Neuronal stem cell (in vitro differentiated cells): ENCODE data around the gene GPHN.

Experiments
- DNase-seq: peaks from one replicate; pipeline ENCODE4 v3.0.0-alpha.2; 2013; ENCODE audit warnings: low spot score
- H2AFZ ChIP-seq: one replicate; pipeline ENCODE4 v1.6.1; 2013; ENCODE audit warnings: mild to moderate bottlenecking, low read length, inconsistent platforms
- H2AK5ac ChIP-seq: 2 replicates; pipeline ENCODE4 v1.6.1; 2013; ENCODE audit warnings: low read depth, mild to moderate bottlenecking, inconsistent platforms, low read length, moderate library complexity, mixed read lengths
- H2BK120ac ChIP-seq: 2 replicates; pipeline ENCODE4 v1.6.1; 2013; ENCODE audit warnings: low read depth, mild to moderate bottlenecking, inconsistent platforms, low read length, moderate library complexity, mixed read lengths
- H2BK12ac ChIP-seq: one replicate; pipeline ENCODE4 v1.6.1; 2013; ENCODE audit warnings: low read length, inconsistent platforms
- H2BK15ac ChIP-seq: 2 replicates; pipeline ENCODE4 v1.6.1; 2013; ENCODE audit warnings: mild to moderate bottlenecking, low read length, inconsistent platforms, mixed read lengths
- H2BK5ac ChIP-seq: one replicate; pipeline ENCODE4 v1.6.1; 2013; ENCODE audit warnings: inconsistent platforms, mild to moderate bottlenecking, low read length, moderate library complexity
- H3K14ac ChIP-seq: one replicate; pipeline ENCODE4 v1.6.1; 2013; ENCODE audit warnings: low read length, inconsistent platforms
- H3K18ac ChIP-seq: 2 replicates; pipeline ENCODE4 v1.6.1; 2013; ENCODE audit warnings: low read length, inconsistent platforms
- H3K23ac ChIP-seq: 2 replicates; pipeline ENCODE4 v1.6.1; 2013; ENCODE audit warnings: low read depth, mild to moderate bottlenecking, mixed read lengths, low read length, inconsistent platforms; ENCODE audit not compliant: poor library complexity
- H3K27ac ChIP-seq: replicated peaks from 3 replicates; pipeline ENCODE4 v1.5.1; 2013; ENCODE audit warnings: low read length, inconsistent platforms
- H3K27me3 ChIP-seq, 3 experiments: 2 replicates each; pipeline ENCODE4 v1.6.1; 2013; ENCODE audit warnings: low read length in 3 of 3, mild to moderate bottlenecking in 2 of 3, inconsistent platforms in 1 of 3, low read depth in 1 of 3, mixed read lengths in 1 of 3, moderate library complexity in 1 of 3; ENCODE audit not compliant: control insufficient read depth in 3 of 3, insufficient read depth in 3 of 3
- H3K36me3 ChIP-seq, 2 donors: replicated peaks in 1 of 2; 2 replicates each; pipeline ENCODE4 v1.6.1; 2013; ENCODE audit warnings: low read length in 2 of 2; ENCODE audit not compliant: control insufficient read depth in 2 of 2, insufficient read depth in 2 of 2
- H3K4ac ChIP-seq: 2 replicates; pipeline ENCODE4 v1.6.1; 2013; ENCODE audit warnings: inconsistent platforms, mild to moderate bottlenecking, low read length, moderate library complexity
- H3K4me1 ChIP-seq, 2 donors: 1 replicate in 1 of 2; 2 replicates in 1 of 2; pipeline ENCODE4 v1.6.1; 2013; ENCODE audit warnings: low read length in 2 of 2, low read depth in 1 of 2; ENCODE audit not compliant: control insufficient read depth in 2 of 2, insufficient read depth in 1 of 2
- H3K4me2 ChIP-seq: one replicate; pipeline ENCODE4 v1.6.1; 2013; ENCODE audit warnings: mild to moderate bottlenecking, low read length, inconsistent platforms; ENCODE audit not compliant: insufficient read depth, poor library complexity, severe bottlenecking
- H3K4me3 ChIP-seq, 2 donors: 2 replicates each; pipeline ENCODE4 v1.5.1; 2013; ENCODE audit warnings: low read length in 2 of 2, mild to moderate bottlenecking in 2 of 2, inconsistent platforms in 1 of 2, moderate library complexity in 1 of 2
- H3K79me1 ChIP-seq: one replicate; pipeline ENCODE4 v1.6.1; 2013; ENCODE audit warnings: low read depth, mild to moderate bottlenecking, inconsistent platforms, low read length, moderate library complexity
- H3K9ac ChIP-seq: one replicate; pipeline ENCODE4 v1.6.1; 2013; ENCODE audit warnings: mild to moderate bottlenecking, low read depth, low read length, inconsistent platforms; ENCODE audit not compliant: poor library complexity
- H3K9me3 ChIP-seq, 2 donors: replicated peaks in 1 of 2; 2 replicates each; pipeline versions ENCODE3 to v1.6.1; 2013; ENCODE audit warnings: low read length in 2 of 2, mild to moderate bottlenecking in 2 of 2, inconsistent platforms in 1 of 2, low read depth in 1 of 2, mixed read lengths in 1 of 2, moderate library complexity in 1 of 2; ENCODE audit not compliant: control insufficient read depth in 2 of 2, insufficient read depth in 1 of 2
- H4K8ac ChIP-seq: one replicate; pipeline ENCODE4 v1.6.1; 2013; ENCODE audit warnings: low read depth, mild to moderate bottlenecking, inconsistent platforms, low read length, moderate library complexity
- H4K91ac ChIP-seq: one replicate; pipeline ENCODE4 v1.6.1; 2013; ENCODE audit warnings: low read length, low read depth, mild to moderate bottlenecking, inconsistent platforms; ENCODE audit not compliant: poor library complexity
- WGBS, 2 donors: extraction: QIAGEN DNeasy Blood & Tissue Kit; methylation state at CpG; one replicate each; pipeline ENCODE4 v1.1.7; 2013; ENCODE audit warnings: missing lambda C conversion rate in 2 of 2, mixed read lengths in 1 of 2; ENCODE audit not compliant: insufficient read length in 2 of 2, insufficient replicate concordance in 1 of 2; ENCODE audit errors: extremely low coverage in 2 of 2; 5-methylcytosine and 5-hydroxymethylcytosine counted together

GPHN gene

DNA sequence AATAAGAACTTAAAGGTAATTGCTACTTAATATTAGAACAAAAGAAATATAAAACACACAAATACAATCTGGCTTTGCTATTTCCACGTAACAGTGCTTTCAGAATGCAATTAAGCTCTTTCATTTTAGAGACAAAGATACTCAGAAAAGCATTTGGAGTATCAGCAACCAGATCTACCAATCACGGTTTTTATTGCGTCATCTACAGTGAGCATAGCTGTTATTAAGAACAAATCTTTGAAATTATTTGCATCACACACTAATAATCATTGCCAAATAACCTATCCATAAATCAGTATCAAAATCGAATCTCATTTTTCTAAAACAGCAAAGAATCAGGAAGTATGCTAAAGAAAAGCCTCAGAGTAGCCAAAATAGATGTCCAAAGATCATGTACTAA lies 654.4 kb downstream of the GPHN start:
- Histone ChIP-seq H3K27me3 (no peaks in the 10 kb centered on the region), H3K4me1 (no peaks in the 10 kb centered on the region), H2BK12ac (no peak overlapping the region), H4K91ac (no peak overlapping the region), H2BK15ac (no peak overlapping the region), H3K4ac (no peak overlapping the region), H2AFZ (no peak overlapping the region), H3K4me3 (no peak overlapping the region), H3K9ac (no peak overlapping the region), H3K23ac (no peak overlapping the region), H3K4me2 (no peak overlapping the region), H3K14ac (no peak overlapping the region), H3K79me1 (no peaks in the 10 kb centered on the region), H3K18ac (no peak overlapping the region), H4K8ac (no peak overlapping the region), H3K9me3 (no peaks in the 10 kb centered on the region), H3K27ac (no peak overlapping the region), H2AK5ac (no peak overlapping the region), H3K36me3 (no peaks in the 10 kb centered on the region), H2BK5ac (no peak overlapping the region), H2BK120ac (no peak overlapping the region)
- WGBS, 2 donors, result no CpG with 5 or more reads among the region's 4 CpGs
- no peak for DNase-seq

- Histone ChIP-seq H2AK5ac (no peak overlapping the region), H3K27ac (no peak overlapping the region), H3K14ac (no peak overlapping the region), H3K4ac (no peak overlapping the region), H2BK12ac (no peak overlapping the region), H3K23ac (no peak overlapping the region), H2BK15ac (no peak overlapping the region), H3K36me3 (peaks cover 0 to 16% of the 10 kb centered on the region in 2 donors), H4K91ac (no peak overlapping the region), H3K27me3 (no peaks in the 10 kb centered on the region), H4K8ac (no peak overlapping the region), H3K4me2 (no peak overlapping the region), H2AFZ (no peak overlapping the region), H3K4me3 (no peak overlapping the region), H3K18ac (no peak overlapping the region), H2BK120ac (no peak overlapping the region), H3K9me3 (no peaks in the 10 kb centered on the region), H3K4me1 (peaks cover 0 to 2% of the 10 kb centered on the region in 2 donors), H3K9ac (no peak overlapping the region), H2BK5ac (no peak overlapping the region), H3K79me1 (no peaks in the 10 kb centered on the region)
- WGBS, 2 donors, result no CpG with 5 or more reads among the region's 5 CpGs
- peak; percentile 41 for DNase-seq
Measured at GRCh38 chr14:67166450-67166853, 658.5 kb downstream of the GPHN start.

GRCh38 chr14:67167420-67168109 lies 659.6 kb downstream of the GPHN start:
- peaks cover 0 to 2% of the 10 kb centered on the region in 2 donors for H3K4me1 ChIP-seq
- peaks cover 2 to 21% of the 10 kb centered on the region in 2 donors for H3K36me3 ChIP-seq
- H3K4me2 ChIP-seq, result no peak overlapping the region
- no peak overlapping the region for H2AK5ac ChIP-seq
- H3K14ac ChIP-seq, result no peak overlapping the region
- H3K27me3 ChIP-seq, result no peaks in the 10 kb centered on the region
- H2BK12ac ChIP-seq, result no peak overlapping the region
- no peak overlapping the region for H2BK5ac ChIP-seq
- WGBS, 2 donors, result no CpG with 5 or more reads among the region's 2 CpGs
- H3K27ac ChIP-seq, result no peak overlapping the region
- H3K79me1 ChIP-seq, result no peaks in the 10 kb centered on the region
- no peak overlapping the region for H2BK15ac ChIP-seq
- peaks cover 0 to under 1% of the 10 kb centered on the region in 2 donors for H3K9me3 ChIP-seq
- H3K4me3 ChIP-seq, result no peak overlapping the region
- no peak overlapping the region for H2AFZ ChIP-seq
- H3K9ac ChIP-seq, result no peak overlapping the region
- H3K4ac ChIP-seq, result no peak overlapping the region
- no peak overlapping the region for H4K8ac ChIP-seq
- H3K23ac ChIP-seq, result no peak overlapping the region
- H2BK120ac ChIP-seq, result no peak overlapping the region
- H4K91ac ChIP-seq, result no peak overlapping the region
- DNase-seq, result no peak
- no peak overlapping the region for H3K18ac ChIP-seq

DNA sequence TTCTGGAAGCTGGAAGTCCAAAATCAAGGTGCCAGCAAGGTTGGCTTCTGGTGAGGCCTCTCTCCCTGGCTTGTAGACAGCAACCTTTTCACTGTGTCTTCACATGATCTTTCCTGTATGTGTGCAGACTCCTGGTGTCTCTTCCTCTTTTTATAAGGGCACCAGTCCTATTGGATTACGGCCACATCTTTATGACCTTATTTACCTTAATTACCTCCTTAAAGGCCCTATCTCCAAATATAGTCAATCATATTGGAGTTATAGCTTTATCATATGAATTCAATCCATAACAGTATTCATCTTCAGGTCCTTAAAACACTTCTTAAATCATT lies 660.1 kb downstream of the GPHN start:
- H3K4me1 ChIP-seq, result peaks cover 0 to 2% of the 10 kb centered on the region in 2 donors
- H2BK5ac ChIP-seq, result no peak overlapping the region
- no CpG with 5 or more reads among the region's 1 CpG for WGBS, 2 donors
- no peak for DNase-seq
- H3K18ac ChIP-seq, result no peak overlapping the region
- H4K91ac ChIP-seq, result no peak overlapping the region
- no peak overlapping the region for H2BK12ac ChIP-seq
- H3K9me3 ChIP-seq, result peaks cover 2 to 6% of the 10 kb centered on the region in 2 donors
- H3K9ac ChIP-seq, result no peak overlapping the region
- H3K4ac ChIP-seq, result no peak overlapping the region
- no peak overlapping the region for H2BK15ac ChIP-seq
- H3K27me3 ChIP-seq, result no peaks in the 10 kb centered on the region
- peaks cover 2 to 21% of the 10 kb centered on the region in 2 donors for H3K36me3 ChIP-seq
- no peak overlapping the region for H2AK5ac ChIP-seq
- no peak overlapping the region for H3K27ac ChIP-seq
- H2AFZ ChIP-seq, result no peak overlapping the region
- no peak overlapping the region for H3K23ac ChIP-seq
- no peak overlapping the region for H3K4me3 ChIP-seq
- no peak overlapping the region for H2BK120ac ChIP-seq
- H3K14ac ChIP-seq, result no peak overlapping the region
- no peaks in the 10 kb centered on the region for H3K79me1 ChIP-seq
- H3K4me2 ChIP-seq, result no peak overlapping the region
- H4K8ac ChIP-seq, result no peak overlapping the region
